Gastroesophageal sphincter (tissue), 4 donors: ENCODE results near the gene MRPS11. TPM values are rescaled to one million over a fixed set of nuclear protein-coding genes. Genes with fewer than 3 reads are reported as not detected.
"Not testable (repeated sequence)": the region's sequence is repeated elsewhere in the genome, so short reads cannot be mapped to it uniquely, and the experiment has no call there.

Experiments
- ATAC-seq: fragments of 150-250 bp; one replicate; pipeline ENCODE4 v1.9.1; 2016; ENCODE audit warnings: mild to moderate bottlenecking, moderate library complexity
- H3K27ac ChIP-seq, 4 donors: fragments of 200-600 bp; sonication (generic) in 3 of 4; 1 replicate in 3 of 4; 2 replicates in 1 of 4; pipeline ENCODE4 v1.5.1; 2016 to 2019
- H3K27me3 ChIP-seq: fragments of 200-600 bp; sonication (generic); one replicate; pipeline ENCODE4 v1.5.1; 2019
- H3K36me3 ChIP-seq, 2 donors: fragments of 200-600 bp; sonication (generic); one replicate each; pipeline ENCODE4 v1.5.1; 2019; ENCODE audit warnings: control low read depth in 1 of 2
- H3K4me1 ChIP-seq, 3 donors: fragments of 200-600 bp; sonication (generic); 1 replicate in 2 of 3; 2 replicates in 1 of 3; pipeline ENCODE4 v1.5.1; 2016 to 2019; ENCODE audit warnings: control low read depth in 2 of 3
- H3K4me3 ChIP-seq, 2 donors: fragments of 200-600 bp; sonication (generic); one replicate each; pipeline ENCODE4 v1.5.1; 2019; ENCODE audit warnings: mild to moderate bottlenecking in 1 of 2, moderate library complexity in 1 of 2
- H3K9me3 ChIP-seq, 3 donors: fragments of 200-600 bp; sonication (generic); one replicate each; pipeline ENCODE4 v1.5.1; 2017 to 2019; ENCODE audit warnings: control low read depth in 2 of 3
- CTCF ChIP-seq, 4 experiments: fragments of 200-600 bp in 2 of 4; fragments of 450-650 bp in 2 of 4; sonication (generic) in 1 of 4; IDR thresholded peaks; one replicate each; pipeline ENCODE4 v1.5.1; 2017 to 2019; ENCODE audit warnings: antibody characterized with exemption in 4 of 4, mild to moderate bottlenecking in 2 of 4, moderate library complexity in 2 of 4
- EP300 ChIP-seq: sonication (generic); formaldehyde crosslinking; IDR thresholded peaks from one replicate; pipeline ENCODE4 v1.6.1; 2017; ENCODE audit warnings: antibody characterized with exemption, mild to moderate bottlenecking
- POLR2A ChIP-seq, 2 donors: fragments of 450-650 bp; IDR thresholded peaks; one replicate each; pipeline ENCODE4 v1.6.1; 2017; ENCODE audit warnings: antibody characterized with exemption in 2 of 2, mild to moderate bottlenecking in 2 of 2, moderate library complexity in 1 of 2
- POLR2AphosphoS5 ChIP-seq: sonication (generic); formaldehyde crosslinking; IDR thresholded peaks from one replicate; pipeline ENCODE4 v1.6.1; 2017; ENCODE audit warnings: antibody characterized with exemption
- WGBS, 2 donors: methylation state at CpG; one replicate each; pipeline ENCODE4 v1.1.5; 2018; ENCODE audit warnings: low coverage in 1 of 2; 5-methylcytosine and 5-hydroxymethylcytosine counted together
- total RNA-seq, 4 donors: library from RNA; depleted of rRNA; stranded (reverse); fragments of >200 nt; gene quantifications; one replicate each; pipeline ENCODE4 v1.1.0, GENCODE V29; 2016

The MRPS11 gene
- total RNA-seq, 4 donors from 2014 or later = 19.5 to 27.5 (median 25.7) TPM

- WGBS, 2 donors = 5 to 7% methylated on average over 4 to 6 of the region's 9 CpGs
- no peak for TF ChIP-seq POLR2A (IDR thresholded peaks at IDR 0.05)
- peak; percentile 31 for TF ChIP-seq POLR2AphosphoS5
- peak; percentile 18 to 61 (median 39) for TF ChIP-seq CTCF (IDR thresholded peaks at IDR 0.05)
- TF ChIP-seq EP300 = no peak
- peaks cover 0 to 38% of the 10 kb centered on the region in 2 donors for H3K36me3 ChIP-seq
- H3K4me1 ChIP-seq = peaks cover 0 to 9% (median 0%) of the 10 kb centered on the region in 3 donors
- H3K4me3 ChIP-seq = no peak overlapping the region
- H3K27me3 ChIP-seq = no peaks in the 10 kb centered on the region
- H3K9me3 ChIP-seq = no peaks in the 10 kb centered on the region
- no peak overlapping the region for H3K27ac ChIP-seq
- peak; percentile 67 for ATAC-seq
Observed at GRCh38 chr15:88454867-88455810, 12.4 kb upstream of the MRPS11 start.

GRCh38 chr15:88456733-88457132 lies 10.8 kb upstream of the MRPS11 start:
- 90 to 92% methylated on average over 2 to 3 of the region's 3 CpGs for WGBS, 2 donors
- Histone ChIP-seq H3K27me3 (no peaks in the 10 kb centered on the region), H3K4me1 (peaks cover 0 to 9% (median 0%) of the 10 kb centered on the region in 3 donors), H3K27ac (no peak overlapping the region), H3K4me3 (no peak overlapping the region), H3K9me3 (no peaks in the 10 kb centered on the region), H3K36me3 (peaks cover 0 to 54% of the 10 kb centered on the region in 2 donors)
- no peak for ATAC-seq
- no peak for TF ChIP-seq CTCF (IDR thresholded peaks at IDR 0.05)
- TF ChIP-seq POLR2A (IDR thresholded peaks at IDR 0.05) = no peak
- no peak for TF ChIP-seq EP300

- Histone ChIP-seq H3K4me1 (peaks cover 14 to 28% (median 17%) of the 10 kb centered on the region in 3 donors), H3K27ac (no peak overlapping the region), H3K36me3 (peaks cover 3 to 67% of the 10 kb centered on the region in 2 donors), H3K27me3 (no peaks in the 10 kb centered on the region), H3K4me3 (no peak overlapping the region), H3K9me3 (no peaks in the 10 kb centered on the region)
- TF ChIP-seq POLR2AphosphoS5 = no peak
- no peak for TF ChIP-seq CTCF (IDR thresholded peaks at IDR 0.05)
- TF ChIP-seq EP300 = no peak
- no peak for TF ChIP-seq POLR2A (IDR thresholded peaks at IDR 0.05)
- no peak for ATAC-seq
- WGBS, 2 donors = 73 to 90% methylated on average over 2 of the region's 2 CpGs
Observed at GRCh38 chr15:88463870-88464532, 3.5 kb upstream of the MRPS11 start.

- WGBS, 2 donors = 98 to 100% methylated on average over 3 to 4 of the region's 4 CpGs
- H3K27ac ChIP-seq = no peak overlapping the region
- peaks cover 14 to 33% (median 17%) of the 10 kb centered on the region in 3 donors for H3K4me1 ChIP-seq
- no peaks in the 10 kb centered on the region for H3K9me3 ChIP-seq
- H3K4me3 ChIP-seq = peak overlapping the region in 1 of 2 donors; percentile 73
- peaks cover 3 to 50% of the 10 kb centered on the region in 2 donors for H3K36me3 ChIP-seq
- H3K27me3 ChIP-seq = no peaks in the 10 kb centered on the region
- no peak for ATAC-seq
- peak; percentile 34 for TF ChIP-seq POLR2AphosphoS5
- TF ChIP-seq EP300 = no peak
Observed at GRCh38 chr15:88465633-88466224, 1.8 kb upstream of the MRPS11 start.

GRCh38 chr15:88467935-88468528 lies 524 bp downstream of the MRPS11 start:
- 0 to 1% methylated on average over 8 to 9 of the region's 17 CpGs for WGBS, 2 donors
- Histone ChIP-seq H3K27me3 (no peaks in the 10 kb centered on the region), H3K27ac (peak overlapping the region; percentile 74 to 98 (median 91)), H3K36me3 (peaks cover 3 to 49% of the 10 kb centered on the region in 2 donors), H3K9me3 (no peaks in the 10 kb centered on the region), H3K4me3 (peak overlapping the region; percentile 58 to 73), H3K4me1 (peaks cover 14 to 33% (median 17%) of the 10 kb centered on the region in 3 donors)
- ATAC-seq = no peak
- no peak for TF ChIP-seq POLR2AphosphoS5
- TF ChIP-seq CTCF (IDR thresholded peaks at IDR 0.05) = no peak

- WGBS, 2 donors = 86% methylated on average over 5 of the region's 10 CpGs; no CpG with 5 or more reads in 1 of the 2 donors
- H3K4me3 ChIP-seq = peak overlapping the region in 1 of 2 donors; percentile 73
- peaks cover 14 to 33% (median 17%) of the 10 kb centered on the region in 3 donors for H3K4me1 ChIP-seq
- H3K27me3 ChIP-seq, H3K27ac ChIP-seq, H3K9me3 ChIP-seq, ATAC-seq: not testable (repeated sequence)
- H3K36me3 ChIP-seq = peaks cover 0 to 49% of the 10 kb centered on the region in 2 donors
Observed at GRCh38 chr15:88468721-88469120, 1.2 kb downstream of the MRPS11 start.
